ENCODE data around the gene TMSB10.

GRCh38 chr2:84888401-84889276, 16.8 kb upstream of the TMSB10 start:
- TF ChIP-seq CTCF (IDR thresholded peaks at IDR 0.05) = no peak
- TF ChIP-seq ZFX (IDR thresholded peaks at IDR 0.05; ENCODE audit: borderline replicate concordance) = no peak
